GM21786 (cell line): ENCODE measurements around the gene NUP58.

ENCODE experiments used
- ATAC-seq: cut with Tn5 transposase; IDR thresholded peaks from one replicate; pipeline ENCODE4 v1.9.1; 2021; ENCODE audit not compliant: unreplicated experiment

Gene NUP58

GRCh38 chr13:25301347-25302113 is at the start of gene NUP58:
NUP58 (plus strand) TSS chr13:25301625; CDS start chr13:25301774, 149 bp downstream.
- peak; percentile 99 for ATAC-seq

GRCh38 chr13:25252225-25252624 is 49.2 kb upstream of the NUP58 start:
- no peak for ATAC-seq

- no peak for ATAC-seq
Measured at GRCh38 chr13:25252752-25253151, 48.7 kb upstream of the NUP58 start.

- no peak for ATAC-seq
Measured at GRCh38 chr13:25253702-25254101, 47.7 kb upstream of the NUP58 start.

- no peak for ATAC-seq
Measured at GRCh38 chr13:25262261-25262660, 39.2 kb upstream of the NUP58 start.

GRCh38 chr13:25266706-25267105 is 34.7 kb upstream of the NUP58 start:
- ATAC-seq: no peak

- ATAC-seq: no peak
Measured at GRCh38 chr13:25267715-25268114, 33.7 kb upstream of the NUP58 start.

GRCh38 chr13:25268561-25268960 is 32.9 kb upstream of the NUP58 start:
- ATAC-seq: no peak

GRCh38 chr13:25276748-25277147 is 24.7 kb upstream of the NUP58 start:
- no peak for ATAC-seq

- no peak for ATAC-seq
Measured at GRCh38 chr13:25280396-25280795, 21.0 kb upstream of the NUP58 start.

GRCh38 chr13:25281193-25281934 is 20.1 kb upstream of the NUP58 start:
- ATAC-seq: peak; percentile 84

GRCh38 chr13:25281935-25282332 is 19.5 kb upstream of the NUP58 start:
- peak; percentile 28 for ATAC-seq

GRCh38 chr13:25286308-25286968 is 15.0 kb upstream of the NUP58 start:
- ATAC-seq: no peak

- ATAC-seq: peak; percentile 91
Measured at GRCh38 chr13:25286969-25287961, 14.2 kb upstream of the NUP58 start, which contains the start of gene MTMR6. MTMR6 (minus strand) TSS chr13:25287488; CDS start chr13:25287247, 241 bp downstream.

GRCh38 chr13:25288966-25289365 is 12.5 kb upstream of the NUP58 start:
- ATAC-seq: no peak

GRCh38 chr13:25291691-25292090 is 9.7 kb upstream of the NUP58 start:
- ATAC-seq: no peak

GRCh38 chr13:25292301-25292700 is 9.1 kb upstream of the NUP58 start:
- ATAC-seq: no peak

GRCh38 chr13:25295228-25295627 is 6.2 kb upstream of the NUP58 start:
- ATAC-seq: no peak

GRCh38 chr13:25295701-25296100 is 5.7 kb upstream of the NUP58 start:
- ATAC-seq: no peak

GRCh38 chr13:25300861-25301346 is 521 bp upstream of the NUP58 start:
- ATAC-seq: peak; percentile 2
